ENCODE measurements around the gene REM2.

Gene REM2

DNA sequence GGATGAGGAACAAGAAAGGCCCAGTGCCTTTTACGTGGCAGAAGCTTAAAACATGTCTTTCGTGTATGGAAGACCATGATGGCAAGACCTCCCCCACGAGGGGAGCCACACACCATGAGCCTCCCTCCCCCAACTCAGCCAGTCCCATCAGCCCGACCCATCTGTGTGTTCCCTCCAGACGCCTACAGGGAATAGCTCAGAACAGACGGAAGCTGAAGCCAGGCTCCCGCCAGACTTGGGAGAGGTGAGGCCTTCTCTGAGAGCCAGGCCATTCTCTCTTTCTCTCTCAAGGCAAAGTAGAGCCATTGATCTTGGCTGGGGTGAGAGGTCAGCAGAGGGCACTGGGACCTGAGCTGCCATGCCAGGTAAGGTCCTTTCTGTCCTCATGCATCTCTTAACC is 9.5 kb downstream of the REM2 start:
- TF ChIP-seq, protein P1, sequence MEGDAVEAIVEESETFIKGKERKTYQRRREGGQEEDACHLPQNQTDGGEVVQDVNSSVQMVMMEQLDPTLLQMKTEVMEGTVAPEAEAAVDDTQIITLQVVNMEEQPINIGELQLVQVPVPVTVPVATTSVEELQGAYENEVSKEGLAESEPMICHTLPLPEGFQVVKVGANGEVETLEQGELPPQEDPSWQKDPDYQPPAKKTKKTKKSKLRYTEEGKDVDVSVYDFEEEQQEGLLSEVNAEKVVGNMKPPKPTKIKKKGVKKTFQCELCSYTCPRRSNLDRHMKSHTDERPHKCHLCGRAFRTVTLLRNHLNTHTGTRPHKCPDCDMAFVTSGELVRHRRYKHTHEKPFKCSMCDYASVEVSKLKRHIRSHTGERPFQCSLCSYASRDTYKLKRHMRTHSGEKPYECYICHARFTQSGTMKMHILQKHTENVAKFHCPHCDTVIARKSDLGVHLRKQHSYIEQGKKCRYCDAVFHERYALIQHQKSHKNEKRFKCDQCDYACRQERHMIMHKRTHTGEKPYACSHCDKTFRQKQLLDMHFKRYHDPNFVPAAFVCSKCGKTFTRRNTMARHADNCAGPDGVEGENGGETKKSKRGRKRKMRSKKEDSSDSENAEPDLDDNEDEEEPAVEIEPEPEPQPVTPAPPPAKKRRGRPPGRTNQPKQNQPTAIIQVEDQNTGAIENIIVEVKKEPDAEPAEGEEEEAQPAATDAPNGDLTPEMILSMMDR (IDR thresholded peaks at IDR 0.05; ENCODE audit: low read depth, low read length) = no peak
- no peak for DNase-seq (ENCODE audit: low read depth in 2 of 2)
- no peak overlapping the region for H3K4me3 ChIP-seq (replicated peaks in 1 of 2; ENCODE audit: low read depth in 2 of 2, low read length in 2 of 2)

GRCh38 chr14:22893706-22894105 is 10.7 kb downstream of the REM2 start:
- no peak overlapping the region for H3K4me3 ChIP-seq (replicated peaks in 1 of 2; ENCODE audit: low read depth in 2 of 2, low read length in 2 of 2)

DNA sequence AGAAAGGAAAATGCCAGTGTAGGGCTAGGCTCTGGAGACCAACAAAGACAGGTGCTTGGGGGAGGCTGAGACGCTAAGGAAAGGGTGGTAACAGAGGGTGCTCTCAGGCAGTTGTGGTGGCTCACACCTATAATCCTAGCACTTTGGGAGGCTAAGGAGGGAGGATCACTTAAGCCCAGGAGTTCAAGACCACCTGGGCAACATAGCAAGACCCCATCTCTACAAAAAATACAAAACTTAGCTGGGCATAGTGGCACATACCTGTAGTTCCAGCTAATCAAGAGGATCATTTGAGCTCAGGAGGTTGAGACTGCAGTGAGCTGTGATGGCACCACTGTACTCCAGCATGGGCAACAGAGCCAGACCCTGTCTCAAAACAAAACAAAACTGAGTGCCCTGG is 12.4 kb downstream of the REM2 start:
- DNase-seq (ENCODE audit: low read depth in 2 of 2) = no peak
- H3K4me3 ChIP-seq (replicated peaks in 1 of 2; ENCODE audit: low read depth in 2 of 2, low read length in 2 of 2) = no peak overlapping the region
- TF ChIP-seq, protein P1 (IDR thresholded peaks at IDR 0.05; ENCODE audit: low read depth, low read length) = no peak

More at GRCh38 chr14:22893706-22894105, 10.7 kb downstream of the REM2 start:
- TF ChIP-seq, protein P1 (IDR thresholded peaks at IDR 0.05; ENCODE audit: low read depth, low read length) = no peak
- DNase-seq (ENCODE audit: low read depth in 2 of 2) = no peak

DNA sequence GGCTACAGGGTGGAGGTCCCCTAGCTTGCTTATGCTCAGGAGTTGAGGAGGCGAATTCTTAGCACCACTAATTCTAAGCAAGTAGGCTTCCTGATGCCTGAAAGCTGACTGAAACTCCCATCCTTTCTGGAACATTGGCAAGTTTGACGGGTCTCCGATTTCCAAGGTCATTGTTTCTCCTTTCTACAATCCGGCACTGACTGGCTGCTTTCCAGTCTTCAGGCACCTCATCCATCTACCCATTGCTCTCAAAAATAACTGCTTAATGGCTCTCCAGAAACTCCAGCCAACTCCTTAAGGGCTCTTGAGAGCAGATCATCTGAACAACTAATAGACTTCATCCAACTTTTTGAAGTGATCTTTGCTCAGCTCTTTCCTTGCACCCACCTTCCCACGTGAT is 13.3 kb downstream of the REM2 start:
- no peak overlapping the region for H3K4me3 ChIP-seq (replicated peaks in 1 of 2; ENCODE audit: low read depth in 2 of 2, low read length in 2 of 2)
- TF ChIP-seq, protein P1 (IDR thresholded peaks at IDR 0.05; ENCODE audit: low read depth, low read length) = no peak
- DNase-seq (ENCODE audit: low read depth in 2 of 2) = no peak

- TF ChIP-seq, protein P1 (IDR thresholded peaks at IDR 0.05; ENCODE audit: low read depth, low read length) = no peak
- H3K4me3 ChIP-seq (replicated peaks in 1 of 2; ENCODE audit: low read depth in 2 of 2, low read length in 2 of 2) = no peak overlapping the region
- DNase-seq (ENCODE audit: low read depth in 2 of 2) = no peak
These were observed 13.7 kb downstream of the REM2 start for GRCh38 chr14:22896760-22897159.

DNA sequence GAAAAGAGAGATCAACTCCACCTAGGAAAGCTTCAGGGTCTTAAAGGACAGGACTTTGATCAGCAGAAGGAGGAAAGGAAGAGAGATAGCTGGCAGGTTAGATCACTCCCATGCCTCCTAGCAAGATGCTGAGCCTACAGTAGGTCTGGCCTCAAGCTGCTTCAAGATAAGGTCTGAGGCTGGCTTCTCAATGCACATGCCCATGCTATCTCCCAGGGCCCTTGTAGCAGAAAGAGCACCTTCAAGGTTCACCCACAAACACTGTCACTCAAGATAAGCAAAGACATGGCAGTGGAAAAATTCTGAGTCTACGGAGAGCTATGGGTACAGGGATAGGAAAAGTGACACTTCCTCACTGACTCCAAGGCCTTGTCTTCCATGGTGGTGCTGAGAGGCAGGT is 14.3 kb downstream of the REM2 start:
- TF ChIP-seq, protein P1 (IDR thresholded peaks at IDR 0.05; ENCODE audit: low read depth, low read length) = no peak
- H3K4me3 ChIP-seq (replicated peaks in 1 of 2; ENCODE audit: low read depth in 2 of 2, low read length in 2 of 2) = no peak overlapping the region
- DNase-seq (ENCODE audit: low read depth in 2 of 2) = no peak
